ENCODE data around the gene OR2S2. TPM values are rescaled to one million over a fixed set of nuclear protein-coding genes. Genes with fewer than 3 reads are reported as not detected.

The OR2S2 gene
- total RNA-seq, 4 donors from 2014 or later: not detected

DNA sequence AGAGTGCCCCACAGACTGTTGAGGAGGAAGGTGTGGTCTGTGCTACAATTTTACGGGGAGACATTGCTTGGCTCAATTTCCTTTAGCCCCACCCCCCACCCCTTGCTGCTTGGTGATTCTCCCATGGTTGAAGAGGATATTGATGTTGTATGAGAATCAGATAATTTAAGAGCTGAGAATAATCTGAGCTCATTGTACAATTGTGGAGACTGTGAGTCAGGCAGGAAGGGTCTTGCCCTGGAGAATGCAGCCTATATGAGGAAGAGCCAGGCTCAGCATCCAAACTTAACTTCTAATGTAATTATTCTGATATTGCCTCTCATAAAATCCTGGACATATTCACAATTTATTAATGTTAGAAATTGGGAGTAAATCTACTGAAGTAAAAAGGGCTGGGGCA, 26.1 kb upstream of the OR2S2 start:
- no peaks in the 10 kb centered on the region for H3K4me1 ChIP-seq
- no peaks in the 10 kb centered on the region for H3K9me3 ChIP-seq
- no peaks in the 10 kb centered on the region for H3K27me3 ChIP-seq
- no peak for DNase-seq
- H3K27ac ChIP-seq: no peak overlapping the region
- intact Hi-C loops (cut with DNase I; ENCODE audit: low total_unique reads): no loop called here
- no peak overlapping the region for H3K4me3 ChIP-seq
- H3K36me3 ChIP-seq: no peaks in the 10 kb centered on the region
- TF ChIP-seq, protein P1, sequence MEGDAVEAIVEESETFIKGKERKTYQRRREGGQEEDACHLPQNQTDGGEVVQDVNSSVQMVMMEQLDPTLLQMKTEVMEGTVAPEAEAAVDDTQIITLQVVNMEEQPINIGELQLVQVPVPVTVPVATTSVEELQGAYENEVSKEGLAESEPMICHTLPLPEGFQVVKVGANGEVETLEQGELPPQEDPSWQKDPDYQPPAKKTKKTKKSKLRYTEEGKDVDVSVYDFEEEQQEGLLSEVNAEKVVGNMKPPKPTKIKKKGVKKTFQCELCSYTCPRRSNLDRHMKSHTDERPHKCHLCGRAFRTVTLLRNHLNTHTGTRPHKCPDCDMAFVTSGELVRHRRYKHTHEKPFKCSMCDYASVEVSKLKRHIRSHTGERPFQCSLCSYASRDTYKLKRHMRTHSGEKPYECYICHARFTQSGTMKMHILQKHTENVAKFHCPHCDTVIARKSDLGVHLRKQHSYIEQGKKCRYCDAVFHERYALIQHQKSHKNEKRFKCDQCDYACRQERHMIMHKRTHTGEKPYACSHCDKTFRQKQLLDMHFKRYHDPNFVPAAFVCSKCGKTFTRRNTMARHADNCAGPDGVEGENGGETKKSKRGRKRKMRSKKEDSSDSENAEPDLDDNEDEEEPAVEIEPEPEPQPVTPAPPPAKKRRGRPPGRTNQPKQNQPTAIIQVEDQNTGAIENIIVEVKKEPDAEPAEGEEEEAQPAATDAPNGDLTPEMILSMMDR (IDR thresholded peaks at IDR 0.05): no peak
- TF ChIP-seq POLR2A (IDR thresholded peaks at IDR 0.05): no peak

- no peaks in the 10 kb centered on the region for H3K9me3 ChIP-seq
- no peak overlapping the region for H3K27ac ChIP-seq
- no peak for DNase-seq
- intact Hi-C loops (cut with DNase I; ENCODE audit: low total_unique reads): no loop called here
- no peaks in the 10 kb centered on the region for H3K36me3 ChIP-seq
- H3K27me3 ChIP-seq: no peaks in the 10 kb centered on the region
- no peaks in the 10 kb centered on the region for H3K4me1 ChIP-seq
- H3K4me3 ChIP-seq: no peak overlapping the region
- TF ChIP-seq POLR2A (IDR thresholded peaks at IDR 0.05): no peak
- TF ChIP-seq, protein P1 (IDR thresholded peaks at IDR 0.05): no peak
Observed at GRCh38 chr9:35981699-35982098, 23.7 kb upstream of the OR2S2 start.

GRCh38 chr9:35980289-35981011, 22.5 kb upstream of the OR2S2 start:
- intact Hi-C loops (cut with DNase I; ENCODE audit: low total_unique reads): no loop called here
- TF ChIP-seq POLR2A (IDR thresholded peaks at IDR 0.05): no peak
- TF ChIP-seq, protein P1 (IDR thresholded peaks at IDR 0.05): no peak
- H3K36me3 ChIP-seq: no peaks in the 10 kb centered on the region
- H3K27me3 ChIP-seq: no peaks in the 10 kb centered on the region
- no peak for DNase-seq
- H3K27ac ChIP-seq: no peak overlapping the region
- H3K4me1 ChIP-seq: no peaks in the 10 kb centered on the region
- no peak overlapping the region for H3K4me3 ChIP-seq
- peaks cover 0 to 7% of the 10 kb centered on the region in 2 donors for H3K9me3 ChIP-seq

GRCh38 chr9:35978792-35979191, 20.8 kb upstream of the OR2S2 start:
- intact Hi-C loops (cut with DNase I; ENCODE audit: low total_unique reads): no loop called here
- H3K4me1 ChIP-seq: no peaks in the 10 kb centered on the region
- H3K27me3 ChIP-seq: no peaks in the 10 kb centered on the region
- H3K4me3 ChIP-seq: no peak overlapping the region
- H3K9me3 ChIP-seq: peaks cover 0 to 16% of the 10 kb centered on the region in 2 donors
- H3K36me3 ChIP-seq: no peaks in the 10 kb centered on the region
- no peak for TF ChIP-seq POLR2A (IDR thresholded peaks at IDR 0.05)
- TF ChIP-seq, protein P1 (IDR thresholded peaks at IDR 0.05): no peak
- no peak overlapping the region for H3K27ac ChIP-seq
- no peak for DNase-seq

DNA sequence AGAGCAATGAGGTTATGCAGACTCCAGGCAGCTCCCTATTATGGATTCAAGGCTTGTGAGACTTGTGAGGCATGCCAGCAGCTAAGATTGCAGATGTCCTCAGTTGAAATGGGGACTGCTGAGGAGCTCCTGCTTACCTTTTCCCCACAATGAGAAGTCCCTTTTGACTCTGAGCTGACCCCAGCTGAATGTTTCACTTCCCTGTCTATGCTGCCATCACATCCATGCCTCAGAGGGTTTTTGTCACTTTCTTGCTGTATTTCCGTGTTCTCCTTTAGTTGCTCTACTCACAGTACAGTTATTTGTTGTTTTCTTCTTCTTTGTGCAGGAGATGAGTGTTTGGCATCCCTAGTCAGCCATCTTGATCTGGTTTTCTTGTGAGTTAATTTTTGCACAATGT, 18.8 kb upstream of the OR2S2 start:
- Histone ChIP-seq H3K27me3 (peaks cover 0 to 10% of the 10 kb centered on the region in 2 donors), H3K4me1 (no peaks in the 10 kb centered on the region), H3K36me3 (no peaks in the 10 kb centered on the region), H3K9me3 (peaks cover 0 to 16% of the 10 kb centered on the region in 2 donors), H3K27ac (no peak overlapping the region), H3K4me3 (no peak overlapping the region)
- intact Hi-C loops (cut with DNase I; ENCODE audit: low total_unique reads): no loop called here
- TF ChIP-seq, protein P1 (IDR thresholded peaks at IDR 0.05): no peak
- no peak for TF ChIP-seq POLR2A (IDR thresholded peaks at IDR 0.05)
- no peak for DNase-seq
